ENCODE results near the gene KMT5B. TPM values are rescaled to one million over a fixed set of nuclear protein-coding genes. Genes with fewer than 3 reads are reported as not detected.

KMT5B gene
- total and polyA plus RNA-seq, 2 experiments from 2014 or later: 26.4 to 31.0 TPM

- DNase-seq (ENCODE audit: low spot score) (peak; percentile 98), ATAC-seq (peak; percentile 89)
- H3K4me1 Mint-ChIP-seq: peaks cover 58% of the 10 kb centered on the region
- peaks cover 28% of the 10 kb centered on the region for H3K36me3 Mint-ChIP-seq (ENCODE audit: low read depth)
- H3K27ac Mint-ChIP-seq: peak overlapping the region; percentile 92
- TF ChIP-seq EZH2 (IDR thresholded peaks at IDR 0.05; ENCODE audit: low read depth, unreplicated experiment) (no peak), POLR2AphosphoS5 (IDR thresholded peaks at IDR 0.05; ENCODE audit: low read depth) (peak; percentile 22; the same call in 1 of the 2 replicates), EZH2phosphoT487 (IDR thresholded peaks at IDR 0.05; ENCODE audit: unreplicated experiment) (no peak), STAT1 (IDR thresholded peaks at IDR 0.05; ENCODE audit: unreplicated experiment) (no peak), CREB1 (CRISPR knock-in tag; IDR thresholded peaks at IDR 0.05; ENCODE audit: low read depth) (0 out of 2 replicates have a peak, but pooled peaks have one; percentile 51), JUNB (IDR thresholded peaks at IDR 0.05; ENCODE audit: unreplicated experiment) (no peak), CTCF (conservative IDR thresholded peaks at IDR 0.05; ENCODE audit: low read depth in 2 of 2) (peak; percentile 13 to 19; a peak in 1 of 4 replicates), ZNF114 (CRISPR knock-in tag; IDR thresholded peaks at IDR 0.05) (0 out of 2 replicates have a peak, but pooled peaks have one; percentile 17)
- Histone ChIP-seq H4K20me1 (replicated peaks; ENCODE audit: insufficient read depth) (no peaks in the 10 kb centered on the region), H3K27me3 (ENCODE audit: insufficient read depth) (no peaks in the 10 kb centered on the region), H3F3A (replicated peaks; ENCODE audit: low read depth) (peaks cover 20% of the 10 kb centered on the region), H2AFZ (peak overlapping the region; percentile 87; the same call in 1 of the 2 replicates), H3K36me3 (ENCODE audit: insufficient read depth) (no peaks in the 10 kb centered on the region; the same call in 1 of the 2 replicates), H3K4me2 (peak overlapping the region; percentile 93), H3K9me2 (ENCODE audit: insufficient read depth) (0 out of 2 replicates have a peak, but pooled peaks cover 5% of the 10 kb centered on the region), H3K27ac (ENCODE audit: low read depth) (peak overlapping the region; percentile 100), H3K79me2 (replicated peaks; ENCODE audit: insufficient read depth) (0 out of 2 replicates have a peak, but pooled peaks cover 2% of the 10 kb centered on the region), H3K4me3 (peak overlapping the region; percentile 62), H3K4me1 (ENCODE audit: insufficient read depth) (peaks cover 56% of the 10 kb centered on the region)
- H3K4me3 Mint-ChIP-seq: no peak overlapping the region; the same call in 2 of the 3 replicates
- peaks cover 24% of the 10 kb centered on the region for H3K27me3 Mint-ChIP-seq (ENCODE audit: insufficient read depth, low read depth, poor library complexity)
- peaks cover 42% of the 10 kb centered on the region for H3K9me3 Mint-ChIP-seq
Measured at GRCh38 chr11:68127714-68128681, 85.1 kb downstream of the KMT5B start.

GRCh38 chr11:68125164-68125563, 87.9 kb downstream of the KMT5B start:
- Histone ChIP-seq H3K4me3 (no peak overlapping the region), H3K4me1 (ENCODE audit: insufficient read depth) (peaks cover 63% of the 10 kb centered on the region), H3K9me2 (ENCODE audit: insufficient read depth) (0 out of 2 replicates have a peak, but pooled peaks cover 5% of the 10 kb centered on the region), H3K79me2 (replicated peaks; ENCODE audit: insufficient read depth) (peaks cover 9% of the 10 kb centered on the region), H3K27ac (ENCODE audit: low read depth) (no peak overlapping the region), H2AFZ (no peak overlapping the region), H3K36me3 (ENCODE audit: insufficient read depth) (no peaks in the 10 kb centered on the region), H3F3A (replicated peaks; ENCODE audit: low read depth) (peaks cover 24% of the 10 kb centered on the region), H3K27me3 (ENCODE audit: insufficient read depth) (no peaks in the 10 kb centered on the region), H4K20me1 (replicated peaks; ENCODE audit: insufficient read depth) (0 out of 2 replicates have a peak, but pooled peaks cover 2% of the 10 kb centered on the region), H3K4me2 (0 out of 2 replicates have a peak overlapping the region, but pooled peaks have one; percentile 45)
- peak overlapping the region; percentile 81; the same call in 1 of the 2 replicates for H3K27ac Mint-ChIP-seq
- no peak overlapping the region; the same call in 2 of the 3 replicates for H3K4me3 Mint-ChIP-seq
- no peak for ATAC-seq
- H3K27me3 Mint-ChIP-seq (ENCODE audit: insufficient read depth, low read depth, poor library complexity): peaks cover 17% of the 10 kb centered on the region
- peaks cover 67% of the 10 kb centered on the region for H3K4me1 Mint-ChIP-seq
- peaks cover 13% of the 10 kb centered on the region for H3K9me3 Mint-ChIP-seq
- peaks cover 9% of the 10 kb centered on the region; the same call in 2 of the 3 replicates for H3K36me3 Mint-ChIP-seq (ENCODE audit: low read depth)
- DNase-seq (ENCODE audit: low spot score): no peak
- no peak for TF ChIP-seq JUNB (IDR thresholded peaks at IDR 0.05; ENCODE audit: unreplicated experiment)
- no peak for TF ChIP-seq ZNF462 (CRISPR knock-in tag; IDR thresholded peaks at IDR 0.05)
- no peak for TF ChIP-seq ETS1 (IDR thresholded peaks at IDR 0.05)
